GM19023 (cell line): Measurements from ENCODE around the gene SPINK2.
A peak's percentile ranks its signal among the peaks of the same experiment; 100 is the strongest.

Experiments used
- ATAC-seq: cut with Tn5 transposase; IDR thresholded peaks from one replicate; pipeline ENCODE4 v1.9.1; 2021; ENCODE audit warnings: mild to moderate bottlenecking, moderate library complexity; ENCODE audit not compliant: unreplicated experiment

Gene SPINK2

GRCh38 chr4:56821381-56822243, at the start of gene SPINK2:
SPINK2 (minus strand) TSS chr4:56821701; CDS start chr4:56821662, 39 bp downstream.
- ATAC-seq: peak; percentile 40

DNA sequence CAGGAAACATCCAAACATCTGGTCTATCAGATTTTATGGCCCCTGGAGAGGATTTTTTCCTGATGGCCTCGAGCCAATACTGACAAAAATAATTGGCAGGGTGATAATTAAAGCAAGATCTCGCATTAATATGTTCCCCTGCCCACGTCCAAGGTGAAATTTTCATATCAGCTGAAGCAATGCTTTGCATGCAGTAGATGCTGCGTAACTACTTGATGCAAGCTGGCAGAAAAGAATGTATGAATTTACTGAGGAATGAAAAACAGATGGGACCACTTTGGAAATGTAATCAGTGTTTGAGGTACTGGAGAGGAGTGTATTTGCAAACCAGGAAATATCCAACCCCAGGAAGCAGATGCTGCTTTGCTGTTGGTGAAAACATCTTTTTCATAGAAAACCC, 49.4 kb upstream of the SPINK2 start:
- no peak for ATAC-seq

DNA sequence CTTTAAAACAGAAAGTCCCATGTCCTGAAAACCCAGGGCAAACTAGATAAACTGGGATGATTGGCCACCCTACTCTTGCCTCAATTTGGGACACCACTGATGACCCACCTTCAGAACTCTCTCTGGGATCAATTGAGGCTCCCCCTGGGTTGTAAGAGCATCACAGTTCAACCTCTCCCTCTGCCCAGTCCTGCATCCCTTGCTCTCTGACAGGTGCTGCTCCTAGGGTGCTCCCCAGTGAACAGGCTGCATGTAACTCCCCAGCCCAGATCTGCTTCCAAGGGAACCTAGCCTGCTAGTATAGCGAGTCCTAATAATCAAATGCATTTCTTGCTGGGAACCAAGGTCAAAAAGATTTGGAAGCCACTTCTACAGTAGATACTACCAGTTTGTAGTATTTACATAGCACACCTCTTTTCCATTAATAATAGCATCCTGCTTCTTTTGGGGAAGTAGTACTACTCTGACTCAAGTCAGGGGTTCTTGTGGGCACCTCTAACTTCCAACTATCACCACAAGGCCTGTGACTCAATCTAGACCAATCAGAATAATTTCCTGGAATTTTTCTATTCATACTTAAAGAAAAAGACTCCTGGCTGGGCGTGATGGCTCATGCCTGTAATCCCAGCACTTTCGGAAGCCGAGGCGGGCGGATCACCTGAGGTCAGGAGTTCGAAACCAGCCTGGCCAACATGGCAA, 42.1 kb upstream of the SPINK2 start:
- no peak for ATAC-seq

DNA sequence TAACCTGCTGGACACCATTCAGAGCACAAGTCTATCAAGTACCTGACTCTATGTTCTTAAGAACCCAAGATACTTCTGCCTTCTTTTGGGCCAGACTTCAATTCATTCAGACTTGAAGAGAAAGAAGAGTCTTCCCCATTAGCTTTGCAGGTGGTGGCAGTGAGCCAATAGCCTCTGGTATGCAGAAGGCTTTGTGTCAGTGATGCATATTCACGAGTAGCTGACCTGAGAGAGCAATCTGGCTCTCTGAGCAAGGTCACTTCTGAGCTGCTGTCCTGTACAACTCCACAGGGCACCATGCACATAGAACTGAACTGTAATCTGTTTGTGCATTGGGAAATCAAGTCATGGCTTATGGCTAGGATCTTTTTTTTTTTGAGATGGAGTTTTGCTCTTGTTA, 39.9 kb upstream of the SPINK2 start:
- no peak for ATAC-seq

GRCh38 chr4:56860781-56861180, 39.3 kb upstream of the SPINK2 start:
- ATAC-seq: no peak

- ATAC-seq: peak; percentile 61
Measured at GRCh38 chr4:56859841-56860240, 38.3 kb upstream of the SPINK2 start.

DNA sequence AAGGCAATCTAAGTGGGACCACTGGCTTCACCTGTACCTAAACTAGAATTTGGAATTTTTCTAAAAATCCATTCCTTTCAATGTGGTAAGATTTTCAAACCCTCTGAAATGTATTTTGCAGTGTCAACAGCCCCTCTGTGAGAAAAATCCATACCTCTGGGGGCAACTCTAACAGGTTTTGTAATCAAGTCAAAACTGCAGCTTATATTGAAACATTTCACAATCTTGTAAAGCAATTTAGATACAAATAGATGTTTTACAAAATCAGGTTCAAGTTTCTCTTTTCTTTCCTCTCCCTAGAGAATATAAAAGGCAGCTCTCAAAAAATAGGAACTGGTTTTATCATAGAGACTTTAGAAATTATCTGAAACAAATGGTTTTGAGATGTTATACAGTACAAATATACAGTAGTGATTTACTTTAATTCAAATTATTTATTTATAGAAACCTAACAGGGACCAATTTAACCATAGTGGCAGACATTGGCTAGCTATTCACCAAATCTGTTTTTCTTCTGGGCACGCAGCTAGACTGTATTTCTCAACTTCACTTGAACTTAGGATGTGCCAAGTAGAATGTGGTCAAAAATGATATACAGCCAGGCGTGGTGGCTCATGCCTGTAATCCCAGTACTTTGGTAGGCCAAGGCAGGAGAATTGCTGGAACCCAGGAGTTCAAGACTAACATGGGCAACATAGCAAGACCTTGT, 36.3 kb upstream of the SPINK2 start:
- no peak for ATAC-seq

- ATAC-seq: no peak
Measured at GRCh38 chr4:56856656-56857055, 35.2 kb upstream of the SPINK2 start.

DNA sequence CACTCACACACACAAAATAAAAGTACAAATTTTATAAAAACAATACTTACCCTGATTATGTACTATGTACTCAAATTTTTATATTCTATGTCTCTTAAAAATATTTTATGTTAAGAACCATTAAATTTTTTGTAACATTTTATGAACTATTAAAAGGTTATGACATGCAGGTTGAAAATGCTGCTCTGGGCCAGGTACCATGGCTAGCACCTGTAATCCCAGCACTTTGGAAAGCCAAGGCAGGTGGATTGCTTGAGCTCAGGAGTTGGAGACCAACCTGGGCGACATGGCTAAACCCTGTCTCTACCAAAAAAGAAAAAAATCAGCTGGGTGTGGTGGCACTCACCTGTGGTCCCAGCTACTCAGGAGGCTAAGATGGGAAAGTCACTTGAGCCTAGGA, 29.4 kb upstream of the SPINK2 start:
- ATAC-seq: no peak

DNA sequence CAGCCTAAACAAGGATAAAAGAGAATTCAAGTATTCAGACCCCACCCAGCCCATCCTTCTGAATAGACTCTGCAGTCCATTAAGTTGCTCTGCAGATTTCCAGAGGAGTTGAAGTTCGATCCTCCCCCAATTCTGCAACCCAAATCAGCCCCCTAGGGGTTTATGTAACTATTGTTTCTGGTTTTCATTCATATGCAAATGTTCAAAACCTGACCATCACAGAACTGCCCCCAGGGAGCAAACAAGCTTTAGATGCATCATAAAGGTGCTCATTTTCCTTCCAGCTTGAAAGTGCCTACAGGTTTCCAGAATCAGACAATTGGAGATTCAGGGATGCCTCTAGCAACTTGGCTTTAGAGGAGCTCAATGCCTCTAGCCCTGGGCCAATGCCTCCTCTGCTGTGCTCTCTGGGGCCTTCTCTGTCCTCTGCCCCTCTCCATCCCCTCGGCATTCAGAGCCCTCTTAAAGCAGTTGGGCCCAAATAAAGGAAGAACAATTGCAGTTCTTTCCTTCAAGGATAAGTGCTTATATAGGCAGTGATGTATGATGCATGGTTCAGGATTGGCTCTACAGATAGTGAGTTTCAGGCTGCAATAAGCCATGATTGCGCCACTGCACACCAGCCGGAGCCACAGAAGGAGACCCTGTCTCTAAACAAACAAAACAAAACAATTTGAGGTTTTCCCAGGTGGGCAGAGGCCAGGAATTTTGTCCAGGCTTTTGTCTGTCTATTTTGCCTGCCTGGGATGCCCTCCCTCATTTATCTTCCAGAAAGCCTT, 23.5 kb upstream of the SPINK2 start:
- no peak for ATAC-seq

DNA sequence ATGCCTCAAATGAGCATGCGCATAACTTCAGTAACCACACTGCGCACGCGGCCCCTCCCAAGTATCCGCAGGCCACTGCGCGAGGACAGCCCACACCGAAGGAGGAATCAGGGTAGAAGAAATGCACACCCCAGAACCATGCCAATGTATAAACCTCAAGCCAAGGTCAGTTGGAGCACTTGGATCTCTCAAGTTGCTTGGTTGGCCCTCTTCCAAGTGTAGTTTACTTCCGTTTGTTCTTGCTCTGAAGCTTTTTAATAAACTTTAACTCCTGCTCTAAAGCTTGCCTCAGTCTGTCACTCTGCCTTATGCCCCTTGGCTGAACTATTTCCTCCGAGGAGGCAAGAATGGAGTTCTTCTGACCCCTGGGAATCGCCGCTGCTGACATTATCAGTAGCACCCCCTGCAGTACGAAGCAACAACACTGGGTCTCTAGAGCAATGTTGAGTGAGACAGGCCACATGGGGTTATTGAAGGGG, 22.0 kb upstream of the SPINK2 start:
- no peak for ATAC-seq

- ATAC-seq: no peak
Measured at GRCh38 chr4:56840559-56840958, 19.1 kb upstream of the SPINK2 start.

GRCh38 chr4:56828784-56829535, 7.5 kb upstream of the SPINK2 start:
- ATAC-seq: peak; percentile 57

DNA sequence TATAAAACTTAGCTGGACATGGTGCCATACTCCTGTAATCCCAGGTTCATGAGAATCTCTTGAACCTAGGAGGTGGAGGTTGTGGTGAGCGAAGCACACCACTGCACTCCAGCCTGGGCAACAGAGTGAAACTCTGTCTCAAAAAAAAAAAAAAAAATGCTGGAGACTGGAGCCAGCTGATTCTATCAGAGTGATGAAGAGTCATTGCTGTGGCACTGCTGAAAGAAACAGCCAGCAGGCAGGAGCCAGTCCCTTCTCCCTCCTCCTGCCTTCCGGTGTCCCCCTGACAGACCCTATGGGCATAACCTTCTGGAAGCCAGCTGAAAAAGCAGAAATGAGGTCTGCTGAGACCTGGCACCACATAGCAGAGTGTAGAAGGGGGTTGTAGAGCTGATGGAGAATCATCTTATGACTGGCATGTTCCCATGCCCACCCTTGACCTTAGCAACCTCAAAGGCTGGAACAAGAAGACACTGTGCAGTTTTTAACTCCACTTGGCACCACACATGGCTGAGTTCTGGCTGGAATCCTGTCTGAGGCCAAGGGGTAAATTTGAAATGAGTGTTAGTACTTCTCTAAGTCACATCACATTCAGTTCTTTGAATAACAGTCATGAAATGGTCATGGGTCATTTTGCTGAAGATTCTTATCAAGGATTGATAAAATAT, 2.6 kb upstream of the SPINK2 start:
- ATAC-seq: no peak

- ATAC-seq: no peak
Measured at GRCh38 chr4:56818797-56819196, 2.7 kb downstream of the SPINK2 start.

DNA sequence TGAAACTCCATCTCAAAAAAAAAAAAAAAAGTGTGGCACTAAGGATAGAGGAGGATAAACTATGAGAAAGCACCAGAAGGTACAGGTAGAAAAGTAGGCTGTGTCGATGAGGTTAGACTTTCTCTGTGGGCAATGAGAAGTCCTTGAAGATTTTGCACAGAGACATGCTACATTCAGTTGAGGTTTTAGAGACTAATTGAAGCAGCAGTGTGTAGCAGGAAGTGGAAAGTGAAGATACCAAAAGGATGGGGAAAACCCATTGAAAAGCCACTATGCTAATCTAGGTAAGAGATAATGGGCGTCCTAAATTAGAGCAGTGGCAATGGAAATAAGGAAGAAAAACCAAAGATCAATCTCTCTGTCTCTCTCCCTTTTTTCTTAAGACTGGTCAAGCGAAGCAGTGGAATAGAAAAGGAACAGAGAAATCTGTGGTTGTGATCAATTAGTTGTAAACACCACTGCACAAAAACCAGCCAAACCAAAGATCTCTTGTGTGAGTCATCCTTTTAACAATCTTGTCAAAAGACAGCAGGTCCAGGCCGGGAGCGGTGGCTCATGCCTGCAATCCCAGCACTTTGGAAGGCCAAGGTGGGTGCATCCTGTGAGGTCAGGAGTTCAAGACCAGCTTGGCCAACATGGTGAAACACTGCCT, 3.5 kb downstream of the SPINK2 start:
- ATAC-seq: peak; percentile 91

DNA sequence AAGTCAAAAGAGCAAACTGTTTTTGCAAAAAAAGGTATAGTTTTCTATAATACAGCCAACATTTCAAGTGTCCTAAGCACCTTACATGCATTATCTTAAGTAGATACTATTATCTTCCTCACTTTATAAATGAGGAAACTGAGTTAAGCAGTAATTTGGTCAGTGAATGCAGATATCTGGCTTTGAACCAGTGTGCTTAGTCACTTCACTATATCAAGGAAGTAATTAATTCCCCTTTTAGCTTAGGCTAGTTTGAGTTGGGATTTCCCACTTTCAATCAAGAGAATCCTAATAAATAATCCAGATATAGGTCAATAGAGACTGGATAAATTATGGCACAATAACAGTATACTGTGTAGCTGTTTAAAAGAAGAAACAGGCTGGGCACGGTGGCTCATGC, 14.8 kb downstream of the SPINK2 start:
- no peak for ATAC-seq

GRCh38 chr4:56804551-56804950, 16.9 kb downstream of the SPINK2 start:
- no peak for ATAC-seq

DNA sequence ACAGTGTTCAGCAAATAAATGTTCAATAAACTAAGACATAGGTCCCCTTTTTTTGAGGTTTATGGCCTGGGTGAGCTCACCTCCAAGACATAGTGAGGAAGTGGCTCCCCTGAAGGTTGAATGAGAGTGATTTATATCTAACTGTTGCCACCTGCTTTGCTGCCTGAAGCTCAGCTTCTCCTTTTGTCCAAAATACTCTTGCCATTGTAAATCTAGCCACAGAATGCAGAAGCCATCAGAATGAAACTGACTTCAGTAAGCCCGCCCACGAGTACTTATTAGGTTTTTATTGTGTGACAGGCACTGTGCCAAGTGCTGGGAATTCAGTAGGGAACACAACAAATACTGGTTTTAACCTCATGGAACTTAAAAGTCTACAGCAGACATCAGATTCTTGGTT, 18.0 kb downstream of the SPINK2 start:
- no peak for ATAC-seq
